Panc1 (cell line): ENCODE measurements around the gene SLC25A22. TPM values are rescaled to one million over a fixed set of nuclear protein-coding genes. Genes with fewer than 3 reads are reported as not detected.
A peak's percentile ranks its signal among the peaks of the same experiment; 100 is the strongest.

Source experiments
- ATAC-seq: fragments of 200-7000 bp; cut with Tn5 transposase; 2 replicates; pipeline ENCODE4 v1.9.1; 2020; ENCODE audit warnings: mild to moderate bottlenecking, moderate library complexity
- BruUV-seq: library from RNA; stranded (reverse); fragments of 400-500 nt; replicated peaks from 2 replicates; lab custom pipeline; 2021; lab: Mats Ljungman, UMichigan
- CTCF ChIA-PET: fragments of 300-600 bp; sonication (Branson Sonifier 250); formaldehyde crosslinking; loops from one replicate; lab custom pipeline; 2022; ENCODE audit warnings: antibody characterized with exemption; lab: Charles Lee
- POLR2A ChIA-PET: fragments of 300-600 bp; sonication (Branson Sonifier 250); formaldehyde crosslinking; loops from one replicate; lab custom pipeline; 2022; ENCODE audit warnings: antibody characterized with exemption; lab: Charles Lee
- DNase-seq: peaks from one replicate; pipeline ENCODE4 v3.0.0-alpha.2; 2010; ENCODE audit warnings: low read depth, low spot score
- H3K27ac ChIP-seq: 2 replicates; pipeline ENCODE4 v1.5.1; 2011; ENCODE audit warnings: mild to moderate bottlenecking, low read length, inconsistent platforms
- H3K27me3 ChIP-seq: fragments of 200-500 bp; sonication (Bioruptor generic); 2 replicates; pipeline ENCODE4 v1.6.0; 2014; ENCODE audit warnings: low read length, inconsistent platforms; ENCODE audit not compliant: control insufficient read depth, insufficient read depth
- H3K36me3 ChIP-seq: fragments of 200-500 bp; sonication (Bioruptor generic); 2 replicates; pipeline ENCODE4 v1.5.1; 2014; ENCODE audit warnings: inconsistent platforms, mild to moderate bottlenecking, low read length, moderate library complexity; ENCODE audit not compliant: control insufficient read depth, insufficient read depth
- H3K4me1 ChIP-seq: 2 replicates; pipeline ENCODE4 v1.5.1; 2011; ENCODE audit warnings: inconsistent platforms, mild to moderate bottlenecking, low read length, moderate library complexity; ENCODE audit not compliant: control insufficient read depth, insufficient read depth
- H3K4me3 ChIP-seq, 2 experiments: 2 replicates each; pipeline ENCODE4 v1.5.1; 2011 to 2012; ENCODE audit warnings: low read depth in 2 of 2, low read length in 2 of 2, mild to moderate bottlenecking in 2 of 2, inconsistent platforms in 1 of 2, moderate library complexity in 1 of 2
- H3K9me3 ChIP-seq: fragments of 200-500 bp; sonication (Bioruptor generic); 2 replicates; pipeline ENCODE4 v1.5.1; 2014; ENCODE audit warnings: low read depth, mild to moderate bottlenecking, inconsistent platforms, low read length, moderate library complexity; ENCODE audit not compliant: control insufficient read depth, insufficient read depth
- POLR2AphosphoS5 ChIP-seq: IDR thresholded peaks from 2 replicates; pipeline ENCODE4 v1.6.1; 2012; ENCODE audit warnings: mild to moderate bottlenecking, low read depth, low read length, moderate library complexity
- SIN3A ChIP-seq: IDR thresholded peaks from 2 replicates; pipeline ENCODE4 v1.6.1; 2012; ENCODE audit warnings: low read depth, mild to moderate bottlenecking, low read length, moderate library complexity, borderline replicate concordance; ENCODE audit not compliant: insufficient read depth
- TCF7L2 ChIP-seq: IDR thresholded peaks from 2 replicates; pipeline ENCODE4 v1.6.1; 2011; ENCODE audit warnings: mild to moderate bottlenecking, low read depth, low read length, inconsistent platforms
- in situ Hi-C: cut with HindIII; loops from 2 replicates; pipeline ENCODE4 v1.10.0; 2016; ENCODE audit warnings: low sequenced_read_pairs, low pct_unique_long_range_greater_than_20kb
- intact Hi-C: fragments of 100-400 bp; cut with micrococcal nuclease; formaldehyde crosslinking; loops from one replicate; pipeline ENCODE4 v1.10.0; 2022; ENCODE audit not compliant: unreplicated experiment
- total RNA-seq: library from RNA; stranded (reverse); gene quantifications from one replicate; pipeline ENCODE4 v1.2.1, GENCODE V29; 2021; ENCODE audit not compliant: unreplicated experiment
- TF ChIP-seq, protein P1 (sequence below), 2 experiments: IDR thresholded peaks; 2 replicates each; pipeline ENCODE4 v1.6.1; 2011 to 2012; ENCODE audit warnings: low read depth in 2 of 2, control low read depth in 1 of 2, low read length in 1 of 2, mild to moderate bottlenecking in 1 of 2, moderate library complexity in 1 of 2; ENCODE audit not compliant: insufficient read depth in 1 of 2
- TF ChIP-seq, protein P2 (sequence below): fragments of 450-650 bp; IDR thresholded peaks from 2 replicates; pipeline ENCODE4 v1.5.1; 2017; ENCODE audit warnings: mild to moderate bottlenecking

SLC25A22 gene
- total RNA-seq, 1 experiment from 2014 or later, result 119 TPM

DNA sequence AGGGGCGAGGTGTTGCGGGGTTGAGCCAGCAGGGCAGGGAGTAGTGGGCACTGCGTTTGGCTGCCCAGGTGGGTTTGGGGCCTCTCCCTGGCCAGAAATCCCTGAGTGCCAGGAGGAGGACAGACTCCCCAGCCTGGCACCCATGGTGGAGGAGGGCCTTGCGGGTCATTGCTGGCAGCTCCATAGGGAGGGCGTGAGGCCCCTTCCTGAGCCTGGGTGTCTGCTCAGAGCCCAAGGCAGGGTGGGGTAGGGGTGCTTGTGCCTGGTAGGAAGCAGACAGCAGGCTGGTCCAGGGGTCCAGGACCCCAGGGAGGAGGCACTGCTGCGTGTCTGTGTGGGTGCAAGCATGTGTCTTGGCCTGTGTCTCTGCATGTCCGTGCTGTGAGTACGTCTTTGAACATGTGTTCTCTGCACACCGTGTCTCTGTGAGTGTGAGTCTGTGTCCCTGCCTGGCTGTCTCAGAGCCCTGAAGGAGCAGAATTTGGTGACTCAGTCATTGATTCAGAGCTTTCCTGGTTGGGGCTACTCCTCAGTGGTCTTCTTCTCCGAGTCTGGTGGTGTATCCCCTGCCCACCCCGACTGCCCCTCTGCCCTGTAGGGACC lies 48.5 kb upstream of the SLC25A22 start:
- DNase-seq, result no peak
- ChIA-PET CTCF (interaction anchor here (0.6 to 1.2 kb wide), 2 partner anchors 35 to 43 kb away, joined by 3 read pairs; no protein-coding TSS in a partner anchor), POLR2A (interaction anchor here (0.5 kb wide), 1 partner anchor 20 kb away, joined by 6 read pairs; no protein-coding TSS in a partner anchor)
- Histone ChIP-seq H3K9me3 (no peaks in the 10 kb centered on the region), H3K4me3 (no peak overlapping the region), H3K27ac (peak overlapping the region; percentile 97), H3K36me3 (peaks cover 3% of the 10 kb centered on the region), H3K27me3 (no peaks in the 10 kb centered on the region), H3K4me1 (peaks cover 59% of the 10 kb centered on the region)
- ATAC-seq, result 0 out of 2 replicates have a peak, but pooled peaks have one; percentile 3
- intact Hi-C loops (no loop called here), in situ Hi-C loops (no loop called here)
- BruUV-seq, result no TSS peak
- TF ChIP-seq POLR2AphosphoS5 (peak; percentile 40), SIN3A (no peak), TCF7L2 (no peak)
- TF ChIP-seq, protein P1, sequence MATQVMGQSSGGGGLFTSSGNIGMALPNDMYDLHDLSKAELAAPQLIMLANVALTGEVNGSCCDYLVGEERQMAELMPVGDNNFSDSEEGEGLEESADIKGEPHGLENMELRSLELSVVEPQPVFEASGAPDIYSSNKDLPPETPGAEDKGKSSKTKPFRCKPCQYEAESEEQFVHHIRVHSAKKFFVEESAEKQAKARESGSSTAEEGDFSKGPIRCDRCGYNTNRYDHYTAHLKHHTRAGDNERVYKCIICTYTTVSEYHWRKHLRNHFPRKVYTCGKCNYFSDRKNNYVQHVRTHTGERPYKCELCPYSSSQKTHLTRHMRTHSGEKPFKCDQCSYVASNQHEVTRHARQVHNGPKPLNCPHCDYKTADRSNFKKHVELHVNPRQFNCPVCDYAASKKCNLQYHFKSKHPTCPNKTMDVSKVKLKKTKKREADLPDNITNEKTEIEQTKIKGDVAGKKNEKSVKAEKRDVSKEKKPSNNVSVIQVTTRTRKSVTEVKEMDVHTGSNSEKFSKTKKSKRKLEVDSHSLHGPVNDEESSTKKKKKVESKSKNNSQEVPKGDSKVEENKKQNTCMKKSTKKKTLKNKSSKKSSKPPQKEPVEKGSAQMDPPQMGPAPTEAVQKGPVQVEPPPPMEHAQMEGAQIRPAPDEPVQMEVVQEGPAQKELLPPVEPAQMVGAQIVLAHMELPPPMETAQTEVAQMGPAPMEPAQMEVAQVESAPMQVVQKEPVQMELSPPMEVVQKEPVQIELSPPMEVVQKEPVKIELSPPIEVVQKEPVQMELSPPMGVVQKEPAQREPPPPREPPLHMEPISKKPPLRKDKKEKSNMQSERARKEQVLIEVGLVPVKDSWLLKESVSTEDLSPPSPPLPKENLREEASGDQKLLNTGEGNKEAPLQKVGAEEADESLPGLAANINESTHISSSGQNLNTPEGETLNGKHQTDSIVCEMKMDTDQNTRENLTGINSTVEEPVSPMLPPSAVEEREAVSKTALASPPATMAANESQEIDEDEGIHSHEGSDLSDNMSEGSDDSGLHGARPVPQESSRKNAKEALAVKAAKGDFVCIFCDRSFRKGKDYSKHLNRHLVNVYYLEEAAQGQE (IDR thresholded peaks at IDR 0.05; ENCODE audit: insufficient read depth in 1 of 2, low read depth in 2 of 2, low read length in 1 of 2), result no peak

DNA sequence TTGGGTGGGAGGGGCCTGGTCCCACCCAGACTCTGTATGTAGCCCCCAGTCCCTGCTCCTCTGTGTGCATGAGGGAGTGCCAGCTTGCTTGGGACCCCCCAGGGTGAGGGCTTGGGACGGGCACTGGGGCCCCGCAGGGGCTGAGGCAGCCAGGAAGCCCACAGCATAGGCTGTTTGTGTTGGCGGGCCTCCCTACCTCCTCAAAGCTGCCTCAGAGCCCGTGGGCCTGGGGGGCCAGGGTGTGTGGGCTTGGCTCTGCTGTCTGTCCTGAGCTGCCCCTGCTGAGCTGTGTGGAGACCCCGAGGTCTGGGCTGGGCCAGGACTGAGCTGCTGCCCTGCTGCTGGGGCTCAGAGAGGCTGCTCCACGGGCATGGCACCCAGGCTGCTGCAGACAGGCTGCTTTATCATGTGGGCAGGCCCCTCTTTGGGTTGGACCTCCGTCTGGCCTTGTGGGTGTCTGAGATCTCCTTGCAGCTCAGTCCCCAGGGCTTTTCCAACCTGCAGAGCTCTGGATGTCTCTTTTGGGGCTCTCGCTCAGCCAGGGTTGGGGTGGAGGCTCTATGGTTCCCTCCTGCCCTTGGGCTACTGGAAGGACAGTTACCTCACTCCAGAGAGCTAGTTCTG lies 47.9 kb upstream of the SLC25A22 start:
- POLR2A ChIA-PET, result interaction anchor here (0.5 kb wide), 1 partner anchor 20 kb away, joined by 6 read pairs; no protein-coding TSS in a partner anchor
- ATAC-seq, result no peak; the same call in 1 of the 2 replicates
- H3K27ac ChIP-seq, result peak overlapping the region; percentile 97
- TF ChIP-seq, protein P2, sequence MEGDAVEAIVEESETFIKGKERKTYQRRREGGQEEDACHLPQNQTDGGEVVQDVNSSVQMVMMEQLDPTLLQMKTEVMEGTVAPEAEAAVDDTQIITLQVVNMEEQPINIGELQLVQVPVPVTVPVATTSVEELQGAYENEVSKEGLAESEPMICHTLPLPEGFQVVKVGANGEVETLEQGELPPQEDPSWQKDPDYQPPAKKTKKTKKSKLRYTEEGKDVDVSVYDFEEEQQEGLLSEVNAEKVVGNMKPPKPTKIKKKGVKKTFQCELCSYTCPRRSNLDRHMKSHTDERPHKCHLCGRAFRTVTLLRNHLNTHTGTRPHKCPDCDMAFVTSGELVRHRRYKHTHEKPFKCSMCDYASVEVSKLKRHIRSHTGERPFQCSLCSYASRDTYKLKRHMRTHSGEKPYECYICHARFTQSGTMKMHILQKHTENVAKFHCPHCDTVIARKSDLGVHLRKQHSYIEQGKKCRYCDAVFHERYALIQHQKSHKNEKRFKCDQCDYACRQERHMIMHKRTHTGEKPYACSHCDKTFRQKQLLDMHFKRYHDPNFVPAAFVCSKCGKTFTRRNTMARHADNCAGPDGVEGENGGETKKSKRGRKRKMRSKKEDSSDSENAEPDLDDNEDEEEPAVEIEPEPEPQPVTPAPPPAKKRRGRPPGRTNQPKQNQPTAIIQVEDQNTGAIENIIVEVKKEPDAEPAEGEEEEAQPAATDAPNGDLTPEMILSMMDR, result no peak
- TF ChIP-seq POLR2AphosphoS5, result peak; percentile 15
- no peak for DNase-seq
- no TSS peak for BruUV-seq
- CTCF ChIA-PET, result interaction anchor here (0.6 kb wide), 1 partner anchor 34 kb away, joined by 3 read pairs; no protein-coding TSS in a partner anchor
- H3K4me1 ChIP-seq, result peaks cover 53% of the 10 kb centered on the region
- H3K9me3 ChIP-seq, result no peaks in the 10 kb centered on the region
- H3K36me3 ChIP-seq, result peaks cover 3% of the 10 kb centered on the region
- intact Hi-C loops, result no loop called here
- peak overlapping the region in 1 of 2 experiments; percentile 96; a peak in 2 of 4 replicates for H3K4me3 ChIP-seq
- in situ Hi-C loops, result no loop called here
- no peaks in the 10 kb centered on the region for H3K27me3 ChIP-seq
